ENCODE results near the gene STPG1. TPM values are rescaled to one million over a fixed set of nuclear protein-coding genes. Genes with fewer than 3 reads are reported as not detected.

The STPG1 gene
- total and polyA plus RNA-seq, 3 donors from 2014 or later = 25.1 to 67.6 (median 45.9) TPM

DNA sequence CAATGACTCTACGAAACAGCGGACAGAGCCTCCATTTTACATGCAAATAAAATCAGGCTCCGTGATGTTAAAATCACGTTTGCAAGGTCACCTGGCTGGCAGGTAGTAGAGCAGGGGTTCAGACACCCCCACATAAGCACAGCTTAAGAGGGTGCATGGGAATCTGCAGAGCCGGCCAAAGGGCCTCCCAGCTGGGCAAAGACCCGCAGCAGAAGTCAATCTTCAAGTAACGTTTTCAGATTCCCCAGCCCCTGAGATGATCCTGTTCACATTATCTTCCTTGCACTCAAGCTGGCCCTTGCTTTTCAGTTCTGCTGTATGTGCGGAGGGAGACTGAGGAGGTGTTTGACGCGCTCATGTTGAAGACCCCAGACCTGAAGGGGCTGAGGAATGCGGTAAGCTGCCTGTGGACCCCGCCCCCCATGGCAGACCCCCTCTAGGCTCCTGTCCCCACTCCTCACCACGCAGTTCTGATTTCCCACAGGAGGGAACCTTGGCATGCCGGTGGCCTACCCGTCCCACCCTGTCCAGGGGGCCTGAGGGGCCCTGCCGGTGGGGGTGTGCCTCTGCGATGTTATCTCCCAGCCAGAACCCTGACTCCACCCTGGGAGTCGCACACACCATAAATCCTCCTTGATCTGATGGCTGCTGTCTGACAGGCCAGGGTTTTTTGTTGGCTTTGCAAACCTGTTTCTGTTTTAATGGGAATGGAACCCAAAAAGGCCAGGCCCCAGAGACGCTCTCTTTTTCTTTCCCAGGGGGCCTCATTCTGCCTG lies 66.2 kb downstream of the STPG1 start:
- Histone ChIP-seq H3K27ac (no peak overlapping the region), H3K4me3 (no peak overlapping the region), H3K4me1 (no peaks in the 10 kb centered on the region), H3K36me3 (ENCODE audit: low read depth, missing control alignments) (no peaks in the 10 kb centered on the region), H3K27me3 (no peaks in the 10 kb centered on the region), H3K9me3 (no peaks in the 10 kb centered on the region)
- 71 to 77% methylated on average over 16 to 19 of the region's 19 CpGs for WGBS, 2 donors
- intact Hi-C loops (cut with DNase I; ENCODE audit: low total_unique reads) = no loop called here
- TF ChIP-seq, protein P1, sequence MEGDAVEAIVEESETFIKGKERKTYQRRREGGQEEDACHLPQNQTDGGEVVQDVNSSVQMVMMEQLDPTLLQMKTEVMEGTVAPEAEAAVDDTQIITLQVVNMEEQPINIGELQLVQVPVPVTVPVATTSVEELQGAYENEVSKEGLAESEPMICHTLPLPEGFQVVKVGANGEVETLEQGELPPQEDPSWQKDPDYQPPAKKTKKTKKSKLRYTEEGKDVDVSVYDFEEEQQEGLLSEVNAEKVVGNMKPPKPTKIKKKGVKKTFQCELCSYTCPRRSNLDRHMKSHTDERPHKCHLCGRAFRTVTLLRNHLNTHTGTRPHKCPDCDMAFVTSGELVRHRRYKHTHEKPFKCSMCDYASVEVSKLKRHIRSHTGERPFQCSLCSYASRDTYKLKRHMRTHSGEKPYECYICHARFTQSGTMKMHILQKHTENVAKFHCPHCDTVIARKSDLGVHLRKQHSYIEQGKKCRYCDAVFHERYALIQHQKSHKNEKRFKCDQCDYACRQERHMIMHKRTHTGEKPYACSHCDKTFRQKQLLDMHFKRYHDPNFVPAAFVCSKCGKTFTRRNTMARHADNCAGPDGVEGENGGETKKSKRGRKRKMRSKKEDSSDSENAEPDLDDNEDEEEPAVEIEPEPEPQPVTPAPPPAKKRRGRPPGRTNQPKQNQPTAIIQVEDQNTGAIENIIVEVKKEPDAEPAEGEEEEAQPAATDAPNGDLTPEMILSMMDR (IDR thresholded peaks at IDR 0.05) = no peak
- no peak for TF ChIP-seq POLR2A (IDR thresholded peaks at IDR 0.05)
- no peak for DNase-seq

DNA sequence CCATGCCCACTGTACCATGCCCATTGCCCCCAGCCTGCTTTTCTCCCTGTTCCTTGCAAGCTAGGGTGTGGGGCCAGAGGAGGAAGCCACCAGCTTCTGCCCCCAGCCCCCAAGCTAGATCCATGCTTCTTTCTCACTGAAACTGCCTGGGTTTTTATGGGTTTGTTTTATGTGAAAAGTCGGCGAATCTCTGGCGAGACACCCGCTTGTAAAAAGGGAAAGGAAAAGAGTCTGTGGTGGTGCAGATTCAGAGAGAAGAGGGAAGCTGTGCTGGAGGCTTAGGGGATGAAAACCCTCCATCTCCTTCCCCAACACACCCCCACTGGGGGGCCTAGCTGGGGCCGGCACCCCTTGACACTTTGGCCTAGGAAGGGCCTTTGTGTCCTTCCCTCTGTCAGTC lies 68.2 kb downstream of the STPG1 start:
- intact Hi-C loops (cut with DNase I; ENCODE audit: low total_unique reads) = no loop called here

DNA sequence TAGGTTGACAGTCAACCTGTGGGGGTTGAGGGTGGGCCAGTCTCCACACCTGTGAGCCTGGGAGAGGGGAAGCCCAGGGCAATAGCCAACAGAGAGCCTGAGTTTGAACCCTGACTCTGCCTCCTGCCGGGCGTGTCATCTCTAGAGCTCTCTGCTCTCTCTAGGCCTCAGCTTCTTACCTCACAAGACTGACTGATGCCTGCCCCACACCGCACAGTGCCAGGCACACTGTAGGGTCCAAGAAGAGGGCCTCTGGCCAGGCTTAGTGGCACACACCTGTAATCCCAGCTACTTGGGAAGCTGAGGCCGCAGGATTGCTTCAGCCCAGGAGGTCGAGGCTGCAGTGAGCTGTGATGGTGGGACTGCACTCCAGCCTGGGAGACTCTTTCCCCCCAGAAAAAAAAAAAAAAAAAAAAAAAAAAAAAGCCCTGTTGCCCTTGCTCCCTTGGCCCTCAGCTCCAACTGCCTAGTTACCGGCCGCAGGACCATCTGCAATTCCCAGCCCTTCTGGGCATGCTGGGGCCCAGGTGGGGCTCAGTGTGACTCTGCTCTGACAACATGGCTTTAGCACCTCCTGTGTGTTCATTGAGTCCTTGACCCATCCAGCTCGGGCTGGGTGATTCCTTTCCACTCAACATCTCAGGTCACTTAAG lies 69.4 kb downstream of the STPG1 start:
- Histone ChIP-seq H3K27ac (no peak overlapping the region), H3K9me3 (no peaks in the 10 kb centered on the region), H3K4me3 (no peak overlapping the region), H3K4me1 (no peaks in the 10 kb centered on the region), H3K27me3 (no peaks in the 10 kb centered on the region), H3K36me3 (ENCODE audit: low read depth, missing control alignments) (no peaks in the 10 kb centered on the region)
- intact Hi-C loops (cut with DNase I; ENCODE audit: low total_unique reads) = no loop called here
- TF ChIP-seq, protein P1 (IDR thresholded peaks at IDR 0.05) = no peak
- TF ChIP-seq POLR2A (IDR thresholded peaks at IDR 0.05) = no peak
- no peak for DNase-seq
- WGBS, 2 donors = 74 to 91% methylated on average over 6 to 7 of the region's 8 CpGs

More for the DNA sequence above, 68.2 kb downstream of the STPG1 start:
- Histone ChIP-seq H3K4me3 (no peak overlapping the region), H3K36me3 (ENCODE audit: low read depth, missing control alignments) (no peaks in the 10 kb centered on the region), H3K9me3 (no peaks in the 10 kb centered on the region), H3K27me3 (no peaks in the 10 kb centered on the region), H3K27ac (no peak overlapping the region), H3K4me1 (no peaks in the 10 kb centered on the region)
- WGBS, 2 donors = 69% methylated on average over 5 of the region's 5 CpGs
- TF ChIP-seq, protein P1 (IDR thresholded peaks at IDR 0.05) = no peak
- no peak for TF ChIP-seq POLR2A (IDR thresholded peaks at IDR 0.05)
- DNase-seq = no peak

DNA sequence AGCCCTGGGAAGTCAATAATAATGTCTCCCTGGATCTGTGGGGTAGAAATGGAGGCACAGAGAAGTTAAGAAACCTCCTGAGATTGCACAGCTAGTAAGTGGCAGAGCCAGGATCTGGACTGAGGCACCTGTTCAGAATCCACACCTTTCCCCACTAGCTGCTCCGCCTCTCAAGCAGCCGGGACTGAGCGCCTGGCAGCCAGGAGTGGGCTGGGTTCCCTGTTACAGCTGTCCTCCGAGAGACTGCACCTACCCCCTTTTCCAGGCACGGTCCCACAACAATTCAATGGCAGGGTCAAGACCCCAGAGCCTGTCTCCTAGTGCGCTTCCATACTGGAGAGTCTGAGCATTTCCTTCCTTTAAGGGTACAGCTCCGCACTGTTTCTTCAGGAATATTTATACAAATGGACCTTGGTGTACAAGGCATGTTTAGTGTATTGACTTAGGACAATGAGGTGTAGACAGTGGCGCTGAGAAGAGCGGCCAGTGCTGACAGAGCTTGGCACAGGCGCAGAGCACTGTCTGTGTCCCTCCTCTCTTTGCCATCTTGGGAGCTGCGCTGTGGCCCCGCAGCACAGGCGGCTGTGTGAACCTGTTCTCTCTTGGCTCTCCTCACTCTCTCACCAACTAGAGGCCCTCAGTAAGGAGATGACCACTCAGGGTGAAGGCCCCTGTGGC lies 70.0 kb downstream of the STPG1 start:
- Histone ChIP-seq H3K9me3 (no peaks in the 10 kb centered on the region), H3K36me3 (ENCODE audit: low read depth, missing control alignments) (no peaks in the 10 kb centered on the region), H3K4me1 (no peaks in the 10 kb centered on the region), H3K27ac (no peak overlapping the region), H3K4me3 (no peak overlapping the region), H3K27me3 (no peaks in the 10 kb centered on the region)
- DNase-seq = no peak
- WGBS, 2 donors = 87 to 88% methylated on average over 10 to 13 of the region's 13 CpGs
- intact Hi-C loops (cut with DNase I; ENCODE audit: low total_unique reads) = no loop called here
- TF ChIP-seq POLR2A (IDR thresholded peaks at IDR 0.05) = no peak
- TF ChIP-seq, protein P1 (IDR thresholded peaks at IDR 0.05) = no peak

All from testis (tissue), 3 donors.